Activated CD4-positive, alpha-beta T cell treated with anti-CD3 and anti-CD28 coated beads for 36 hours (primary cell): ENCODE measurements around the gene A3GALT2. TPM values are rescaled to one million over a fixed set of nuclear protein-coding genes. Genes with fewer than 3 reads are reported as not detected.

Experiments used
- ATAC-seq: fragments of 200-7000 bp; cut with Tn5 transposase; one replicate; pipeline ENCODE4 v1.10.0; 2021; ENCODE audit warnings: mild to moderate bottlenecking, moderate library complexity
- CTCF ChIA-PET: fragments of 350-600 bp; sonication (Branson Sonifier 250); formaldehyde crosslinking; loops from one replicate; lab custom pipeline; 2021; ENCODE audit warnings: antibody characterized with exemption; lab: Charles Lee
- POLR2A ChIA-PET: fragments of 350-600 bp; sonication (Branson Sonifier 250); formaldehyde crosslinking; loops from one replicate; lab custom pipeline; 2021; ENCODE audit warnings: antibody characterized with exemption, inconsistent platforms; lab: Charles Lee
- DNase-seq: peaks from one replicate; pipeline ENCODE4 v3.0.0-alpha.2; 2020
- H3K27ac Mint-ChIP-seq: one replicate; pipeline ENCODE4 v1.8.0; 2021; ENCODE audit warnings: mixed read lengths
- H3K27me3 Mint-ChIP-seq: one replicate; pipeline ENCODE4 v1.8.0; 2021; ENCODE audit warnings: mixed read lengths
- H3K36me3 Mint-ChIP-seq: one replicate; pipeline ENCODE4 v1.8.0; 2021; ENCODE audit warnings: low read depth, mixed read lengths
- H3K4me1 Mint-ChIP-seq: one replicate; pipeline ENCODE4 v1.8.0; 2021; ENCODE audit warnings: mixed read lengths
- H3K4me3 Mint-ChIP-seq: one replicate; pipeline ENCODE4 v1.8.0; 2021; ENCODE audit warnings: mild to moderate bottlenecking, moderate library complexity, mixed read lengths
- H3K9me3 Mint-ChIP-seq: one replicate; pipeline ENCODE4 v1.8.0; 2021; ENCODE audit warnings: low read depth, mixed read lengths
- intact Hi-C, 2 experiments: fragments of 100-400 bp; cut with DNase I in 1 of 2; cut with micrococcal nuclease in 1 of 2; formaldehyde crosslinking; loops; one replicate each; pipeline versions ENCODE4 v1.14.2 to v1.15.1; 2022 to 2024; cut with DNase I, micrococcal nuclease
- total RNA-seq, 2 experiments: library from RNA; stranded (reverse); gene quantifications; one replicate each; pipeline ENCODE4 v1.2.3, GENCODE V29; 2021

The A3GALT2 gene
- total RNA-seq, 2 experiments from 2014 or later, result not detected

DNA sequence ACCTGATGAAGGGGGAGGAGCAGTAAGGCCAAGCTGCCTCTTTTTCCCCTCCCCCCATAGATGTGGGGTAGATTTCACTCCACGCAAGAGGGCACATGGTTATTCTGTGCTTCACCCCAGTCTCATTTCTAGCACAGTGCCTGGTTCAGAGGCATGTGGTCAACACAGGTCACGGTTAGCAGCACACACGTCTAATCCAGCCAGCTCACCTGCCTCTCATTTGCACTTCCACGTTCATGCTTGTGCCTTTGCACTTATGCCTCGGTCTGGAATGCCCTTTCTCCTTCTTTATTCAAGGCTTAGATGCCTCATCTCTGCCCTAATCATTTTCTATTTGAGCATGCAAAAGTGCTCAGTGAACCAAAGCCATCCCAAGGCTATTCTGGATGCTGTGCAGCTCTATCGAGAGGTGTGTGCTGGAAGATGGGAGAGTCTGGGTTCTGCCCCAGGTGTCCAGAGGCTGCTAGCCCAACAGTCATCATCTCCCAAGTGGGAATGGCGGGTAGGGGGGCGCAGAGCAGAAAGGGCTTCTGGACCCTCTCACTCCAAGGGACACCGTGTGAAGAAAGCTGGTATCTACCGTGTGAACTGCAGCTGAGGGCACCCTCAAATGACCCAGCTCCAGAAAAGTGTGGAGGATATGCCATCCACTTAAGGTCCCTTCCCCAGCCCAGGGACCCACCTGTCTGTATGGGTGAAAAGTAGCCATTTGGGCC, 2.1 kb upstream of the A3GALT2 start:
- Mint-ChIP-seq H3K4me1 (no peaks in the 10 kb centered on the region), H3K4me3 (no peak overlapping the region), H3K27ac (no peak overlapping the region), H3K9me3 (no peaks in the 10 kb centered on the region), H3K36me3 (peaks cover 16% of the 10 kb centered on the region), H3K27me3 (no peaks in the 10 kb centered on the region)
- intact Hi-C loops, result no loop called here
- ATAC-seq (no peak), DNase-seq (no peak)
- ChIA-PET CTCF (interaction anchor here (0.7 to 0.9 kb wide), 2 partner anchors 27 to 151 kb away, joined by 3 read pairs; no protein-coding TSS in a partner anchor), POLR2A (no interaction called here)

DNA sequence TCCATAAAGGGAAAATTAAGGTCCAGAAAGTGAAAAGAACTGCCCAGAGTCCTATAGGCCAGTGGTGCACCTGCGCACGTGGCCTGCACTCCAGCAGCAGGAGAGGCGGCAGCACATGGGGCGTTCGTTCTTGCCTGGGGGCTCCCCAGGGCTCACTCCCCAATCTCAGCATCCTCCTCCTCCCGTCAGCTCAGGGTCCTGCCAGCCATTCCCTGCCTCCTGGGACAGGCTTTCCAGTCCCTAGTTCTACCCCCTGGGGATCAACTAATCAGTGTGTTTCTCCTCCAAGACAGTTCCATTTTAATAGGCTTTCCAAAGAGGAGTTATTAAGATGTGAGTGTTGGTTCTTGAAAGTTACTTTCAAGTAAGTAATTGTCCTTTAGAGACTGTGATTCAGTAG, 1.2 kb upstream of the A3GALT2 start:
- POLR2A ChIA-PET, result no interaction called here
- no peak overlapping the region for H3K4me3 Mint-ChIP-seq
- DNase-seq (no peak), ATAC-seq (no peak)
- no peaks in the 10 kb centered on the region for H3K9me3 Mint-ChIP-seq
- H3K4me1 Mint-ChIP-seq, result no peaks in the 10 kb centered on the region
- no peak overlapping the region for H3K27ac Mint-ChIP-seq
- intact Hi-C loops, result no loop called here
- CTCF ChIA-PET, result no interaction called here
- H3K27me3 Mint-ChIP-seq, result no peaks in the 10 kb centered on the region
- H3K36me3 Mint-ChIP-seq, result peaks cover 16% of the 10 kb centered on the region

DNA sequence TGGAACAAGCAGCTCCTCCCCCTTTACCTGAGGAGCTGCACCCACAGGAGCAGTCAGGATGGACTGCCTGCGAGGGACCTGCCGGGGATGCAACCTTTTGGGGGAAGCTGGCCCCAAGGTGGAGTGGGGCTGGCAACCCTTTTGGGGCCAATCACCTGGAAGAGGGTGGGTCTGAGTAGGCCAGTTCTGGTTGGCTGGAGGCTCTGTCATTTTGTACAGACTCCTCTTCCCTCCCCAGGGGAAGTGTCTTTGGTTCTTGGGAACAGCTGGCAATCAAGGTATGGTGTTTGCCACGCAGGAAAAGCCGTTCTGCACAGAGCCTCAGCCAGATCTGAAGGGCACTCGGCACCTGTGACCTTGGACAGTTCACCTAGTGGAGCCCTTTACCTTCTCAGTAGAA, 280 bp upstream of the A3GALT2 start:
- Mint-ChIP-seq H3K27ac (no peak overlapping the region), H3K36me3 (peaks cover 16% of the 10 kb centered on the region), H3K4me3 (no peak overlapping the region), H3K4me1 (no peaks in the 10 kb centered on the region), H3K9me3 (no peaks in the 10 kb centered on the region), H3K27me3 (no peaks in the 10 kb centered on the region)
- intact Hi-C loops, result no loop called here
- POLR2A ChIA-PET, result no interaction called here
- DNase-seq (no peak), ATAC-seq (no peak)
- CTCF ChIA-PET, result interaction anchor here (0.6 to 1.2 kb wide), 4 partner anchors 25 to 83 kb away, joined by 3 to 6 read pairs (median 3); no protein-coding TSS in a partner anchor

DNA sequence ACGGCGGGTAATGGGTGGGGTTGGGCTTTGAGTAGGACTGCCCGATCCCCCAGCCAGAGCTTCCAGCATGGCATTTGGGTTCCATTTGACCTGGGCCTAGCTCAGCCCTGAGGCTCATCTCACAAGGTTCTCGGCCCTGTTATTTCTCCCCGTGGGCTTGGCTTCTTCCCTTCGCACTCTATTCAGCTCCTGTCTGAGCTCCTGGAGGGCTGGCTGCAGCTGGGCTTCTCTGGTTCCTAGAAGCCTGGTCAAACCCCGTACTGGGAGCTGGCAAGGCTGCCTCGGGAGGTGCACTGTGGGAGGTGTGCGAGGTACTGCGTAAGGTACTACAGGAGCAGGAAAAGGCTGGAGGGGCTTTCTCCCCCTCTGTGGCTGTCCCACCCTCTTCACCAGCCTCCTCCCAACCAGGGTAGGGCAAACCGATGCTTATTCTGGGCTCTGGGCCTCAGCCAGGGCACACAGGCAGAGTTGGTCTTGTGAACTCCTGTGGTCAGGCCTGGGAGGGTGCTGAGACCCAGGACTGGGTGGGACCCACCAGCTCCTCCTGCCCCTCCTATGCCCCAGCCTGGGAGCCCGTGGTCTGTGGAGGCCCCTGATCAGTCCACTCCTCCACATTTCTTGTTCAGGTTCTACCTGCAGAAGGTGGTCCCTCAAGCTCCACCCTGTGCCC, 814 bp downstream of the A3GALT2 start:
- peaks cover 7% of the 10 kb centered on the region for H3K36me3 Mint-ChIP-seq
- ChIA-PET CTCF (interaction anchor here (0.6 to 1.2 kb wide), 4 partner anchors 24 to 188 kb away, joined by 3 to 6 read pairs (median 3); no protein-coding TSS in a partner anchor), POLR2A (interaction anchor here (0.6 to 0.7 kb wide), 2 partner anchors 24 to 193 kb away, joined by 3 to 4 read pairs; no protein-coding TSS in a partner anchor)
- ATAC-seq, result no peak
- H3K4me1 Mint-ChIP-seq, result peaks cover 3% of the 10 kb centered on the region
- H3K9me3 Mint-ChIP-seq, result no peaks in the 10 kb centered on the region
- no peak overlapping the region for H3K4me3 Mint-ChIP-seq
- no peak overlapping the region for H3K27ac Mint-ChIP-seq
- intact Hi-C loops, result no loop called here
- DNase-seq, result no peak
- H3K27me3 Mint-ChIP-seq, result no peaks in the 10 kb centered on the region

DNA sequence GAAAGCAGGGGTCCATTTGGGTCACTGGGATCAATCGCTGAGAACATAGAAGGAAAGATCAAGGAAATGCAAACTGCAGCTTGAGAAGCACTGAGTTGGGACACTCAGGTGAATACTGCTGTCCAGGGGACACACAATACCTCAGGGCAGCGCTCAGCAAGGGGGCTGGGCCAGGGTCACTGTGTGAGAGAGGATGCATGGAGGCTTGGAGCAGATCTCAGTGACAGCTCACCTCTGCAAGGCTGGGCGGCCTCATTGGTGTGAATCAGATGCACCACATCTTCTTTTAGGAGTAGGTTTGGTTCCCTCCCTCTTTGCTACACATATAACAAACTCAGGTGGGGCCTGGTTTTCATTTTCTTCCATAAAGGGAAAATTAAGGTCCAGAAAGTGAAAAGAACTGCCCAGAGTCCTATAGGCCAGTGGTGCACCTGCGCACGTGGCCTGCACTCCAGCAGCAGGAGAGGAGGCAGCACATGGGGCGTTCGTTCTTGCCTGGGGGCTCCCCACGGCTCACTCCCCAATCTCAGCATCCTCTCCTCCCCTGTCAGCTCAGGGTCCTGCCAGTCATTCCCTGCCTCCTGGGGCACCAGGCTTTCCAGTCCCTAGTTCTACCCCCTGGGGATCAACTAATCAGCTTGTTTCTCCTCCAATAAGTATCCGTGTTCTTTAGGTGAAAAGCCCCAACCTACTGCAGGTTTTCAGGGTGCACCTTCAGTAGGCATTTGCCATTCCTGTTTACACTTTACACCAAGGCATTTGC, 1.5 kb downstream of the A3GALT2 start:
- H3K36me3 Mint-ChIP-seq, result peaks cover 3% of the 10 kb centered on the region
- no peak overlapping the region for H3K27ac Mint-ChIP-seq
- no peak overlapping the region for H3K4me3 Mint-ChIP-seq
- H3K27me3 Mint-ChIP-seq, result peaks cover 2% of the 10 kb centered on the region
- no peak for DNase-seq
- intact Hi-C loops, result no loop called here
- no peak for ATAC-seq
- CTCF ChIA-PET, result interaction anchor here (0.6 kb wide), 1 partner anchor 189 kb away, joined by 3 read pairs; no protein-coding TSS in a partner anchor
- POLR2A ChIA-PET, result interaction anchor here (0.6 to 0.7 kb wide), 2 partner anchors 24 to 193 kb away, joined by 3 to 4 read pairs; no protein-coding TSS in a partner anchor
- no peaks in the 10 kb centered on the region for H3K9me3 Mint-ChIP-seq
- H3K4me1 Mint-ChIP-seq, result peaks cover 3% of the 10 kb centered on the region

DNA sequence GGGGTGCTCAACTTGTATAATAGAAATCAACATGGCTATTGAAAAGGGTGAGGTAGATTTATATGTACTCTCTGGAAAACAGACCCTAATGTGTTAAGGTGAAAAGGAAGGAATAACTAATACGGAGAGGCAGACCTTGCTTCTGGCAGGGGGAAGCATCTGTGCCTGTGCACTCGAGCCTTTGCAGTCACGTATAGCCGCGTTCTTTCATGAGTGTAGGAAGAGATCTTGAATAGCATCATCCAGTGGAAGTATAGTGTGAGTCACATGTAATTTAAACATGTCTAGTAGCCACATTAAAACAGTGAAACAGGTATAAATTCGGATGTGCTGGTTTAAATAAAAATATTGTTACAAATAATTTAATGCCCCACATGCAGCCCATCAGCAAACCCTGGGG, 3.0 kb downstream of the A3GALT2 start:
- ATAC-seq (no peak), DNase-seq (no peak)
- H3K27ac Mint-ChIP-seq, result no peak overlapping the region
- no peaks in the 10 kb centered on the region for H3K36me3 Mint-ChIP-seq
- peaks cover 3% of the 10 kb centered on the region for H3K4me1 Mint-ChIP-seq
- ChIA-PET CTCF (no interaction called here), POLR2A (no interaction called here)
- intact Hi-C loops, result no loop called here
- H3K9me3 Mint-ChIP-seq, result no peaks in the 10 kb centered on the region
- H3K4me3 Mint-ChIP-seq, result no peak overlapping the region
- H3K27me3 Mint-ChIP-seq, result peaks cover 2% of the 10 kb centered on the region

DNA sequence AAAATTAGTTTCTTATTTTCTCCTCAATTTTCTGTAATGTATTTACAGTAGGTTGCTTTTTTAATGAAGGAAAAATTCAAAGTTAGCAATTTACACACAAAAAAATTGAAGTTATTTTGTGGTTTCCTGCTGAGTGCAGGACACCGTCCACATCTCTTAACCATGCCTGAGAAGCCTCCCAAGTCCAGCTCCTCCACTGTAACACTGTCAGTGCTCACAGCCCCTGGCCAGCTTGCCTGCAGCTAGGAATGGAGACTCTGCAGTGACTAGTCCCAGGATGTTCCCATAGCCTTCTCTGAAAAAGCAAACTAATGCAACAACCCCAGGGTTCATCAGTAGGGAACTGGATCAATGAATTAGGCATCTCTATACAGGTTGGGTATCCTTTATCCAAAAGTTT, 3.5 kb downstream of the A3GALT2 start:
- H3K4me3 Mint-ChIP-seq, result no peak overlapping the region
- H3K27ac Mint-ChIP-seq, result no peak overlapping the region
- peaks cover 3% of the 10 kb centered on the region for H3K4me1 Mint-ChIP-seq
- CTCF ChIA-PET, result no interaction called here
- intact Hi-C loops, result no loop called here
- ATAC-seq (no peak), DNase-seq (no peak)
- POLR2A ChIA-PET, result no interaction called here
- peaks cover 2% of the 10 kb centered on the region for H3K27me3 Mint-ChIP-seq
- H3K36me3 Mint-ChIP-seq, result no peaks in the 10 kb centered on the region
- H3K9me3 Mint-ChIP-seq, result no peaks in the 10 kb centered on the region

DNA sequence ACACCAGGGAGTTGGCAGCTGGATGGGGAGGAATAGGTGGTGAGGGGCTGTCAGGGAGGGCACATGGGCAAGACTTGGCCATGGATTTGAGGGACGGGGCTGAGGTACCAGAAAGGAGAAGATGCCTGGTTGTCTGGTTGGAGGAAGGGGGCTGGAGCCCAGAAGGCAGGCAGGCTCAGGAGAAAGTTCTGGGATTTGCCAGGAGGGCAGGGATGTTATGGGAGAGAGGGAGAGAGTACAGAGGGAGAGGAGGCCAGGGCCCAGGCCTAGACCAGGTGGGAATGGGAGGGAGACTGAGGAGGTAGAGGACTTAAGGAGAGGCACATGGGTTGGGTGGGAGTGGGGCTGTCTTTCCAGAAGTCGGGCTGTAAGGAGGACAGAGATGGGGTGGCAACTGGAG, 4.3 kb downstream of the A3GALT2 start:
- Mint-ChIP-seq H3K27me3 (peaks cover 2% of the 10 kb centered on the region), H3K9me3 (no peaks in the 10 kb centered on the region), H3K36me3 (no peaks in the 10 kb centered on the region), H3K4me3 (no peak overlapping the region), H3K27ac (no peak overlapping the region), H3K4me1 (peaks cover 3% of the 10 kb centered on the region)
- ATAC-seq (no peak), DNase-seq (no peak)
- CTCF ChIA-PET, result no interaction called here
- POLR2A ChIA-PET, result no interaction called here
- intact Hi-C loops, result no loop called here

DNA sequence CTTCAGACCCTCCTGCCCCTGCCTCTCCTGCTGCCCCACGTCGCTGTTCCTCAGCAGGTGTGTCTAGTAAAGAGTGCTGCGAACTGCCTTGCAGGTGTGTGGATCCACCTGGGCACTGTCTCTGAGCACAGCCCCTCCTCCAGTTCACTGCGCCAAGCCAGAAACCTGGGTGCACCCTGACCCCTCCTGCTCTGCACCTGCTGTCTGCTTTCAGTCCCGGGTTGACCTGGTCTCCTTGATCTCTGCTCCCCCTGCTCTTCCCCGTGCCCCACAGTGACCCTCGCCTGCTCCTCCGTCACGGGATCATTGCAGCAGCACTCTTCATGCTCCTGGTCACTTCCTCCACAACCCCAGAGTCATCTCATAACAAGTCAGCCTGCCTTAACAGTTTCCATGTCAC, 6.5 kb downstream of the A3GALT2 start:
- ChIA-PET CTCF (interaction anchor here (3.5 kb wide), 1 partner anchor 18 kb away, joined by 16 read pairs; no protein-coding TSS in a partner anchor), POLR2A (no interaction called here)
- ATAC-seq, result no peak
- Mint-ChIP-seq H3K4me3 (no peak overlapping the region), H3K27me3 (peaks cover 2% of the 10 kb centered on the region), H3K27ac (no peak overlapping the region), H3K36me3 (no peaks in the 10 kb centered on the region), H3K4me1 (peaks cover 3% of the 10 kb centered on the region), H3K9me3 (no peaks in the 10 kb centered on the region)
- DNase-seq, result no peak
- intact Hi-C loops, result no loop called here

DNA sequence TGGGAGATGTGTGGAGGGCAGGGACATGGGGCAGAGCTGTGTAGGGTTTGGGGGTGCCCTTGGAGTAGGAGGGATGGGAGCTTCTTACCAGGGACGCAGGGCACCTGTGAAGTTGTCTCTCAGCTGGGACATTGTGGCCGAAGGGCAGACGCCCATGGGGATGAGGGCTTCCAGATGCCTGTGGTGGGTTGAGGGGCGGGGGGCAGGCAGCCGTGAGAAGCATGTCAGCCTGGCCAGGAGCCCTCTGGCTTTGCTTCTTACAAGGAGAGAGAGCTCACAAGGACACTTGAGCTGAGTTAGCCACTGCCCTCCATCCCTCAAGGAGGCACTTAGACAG, 8.5 kb downstream of the A3GALT2 start:
- H3K36me3 Mint-ChIP-seq, result no peaks in the 10 kb centered on the region
- no peaks in the 10 kb centered on the region for H3K9me3 Mint-ChIP-seq
- H3K4me1 Mint-ChIP-seq, result peaks cover 3% of the 10 kb centered on the region
- no peak overlapping the region for H3K27ac Mint-ChIP-seq
- CTCF ChIA-PET, result interaction anchor here (1.5 to 3.5 kb wide), 2 partner anchors 15 to 16 kb away, joined by 3 to 16 read pairs; no protein-coding TSS in a partner anchor
- intact Hi-C loops, result no loop called here
- H3K27me3 Mint-ChIP-seq, result peaks cover 2% of the 10 kb centered on the region
- POLR2A ChIA-PET, result no interaction called here
- no peak for DNase-seq
- H3K4me3 Mint-ChIP-seq, result no peak overlapping the region
- no peak for ATAC-seq

DNA sequence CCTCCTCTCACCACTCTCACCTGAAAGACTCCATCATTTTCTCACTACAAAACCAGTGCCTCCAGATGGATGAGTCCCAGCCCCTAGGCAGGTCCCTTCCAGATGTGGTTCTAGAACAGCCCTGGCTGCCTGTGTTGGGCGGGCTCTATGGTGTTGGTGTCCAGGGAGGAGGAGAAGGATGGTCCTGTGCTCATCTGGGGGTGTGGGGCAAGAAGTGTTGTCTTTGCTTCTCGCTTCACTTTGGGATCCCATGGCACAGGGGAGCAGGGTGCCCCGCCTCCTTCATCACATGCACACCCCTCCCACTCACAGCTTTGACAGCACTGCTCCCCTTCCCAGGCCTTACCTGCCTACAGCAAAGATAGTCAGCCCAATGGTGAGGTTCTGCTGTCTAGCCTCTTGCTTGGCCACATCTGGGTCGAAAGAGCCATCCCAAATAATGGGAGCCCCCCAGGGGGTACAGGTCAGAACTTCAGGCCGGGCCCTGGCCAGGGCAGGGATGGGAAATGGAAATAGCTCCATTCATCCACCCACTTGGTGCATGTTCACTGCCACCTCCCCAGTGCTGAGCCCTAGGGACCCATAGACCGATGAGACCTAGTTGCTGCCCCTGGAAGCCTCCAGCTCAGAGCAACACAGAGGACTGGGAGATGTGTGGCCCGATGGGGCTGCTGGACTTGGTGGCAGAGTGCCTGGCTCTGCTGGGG, 9.0 kb downstream of the A3GALT2 start:
- ChIA-PET CTCF (interaction anchor here (0.7 to 3.5 kb wide), 3 partner anchors 14 to 176 kb away, joined by 3 to 16 read pairs (median 3); no protein-coding TSS in a partner anchor), POLR2A (no interaction called here)
- no peak for DNase-seq
- peaks cover 3% of the 10 kb centered on the region for H3K4me1 Mint-ChIP-seq
- no peak overlapping the region for H3K4me3 Mint-ChIP-seq
- no peaks in the 10 kb centered on the region for H3K9me3 Mint-ChIP-seq
- no peak overlapping the region for H3K27ac Mint-ChIP-seq
- no peak for ATAC-seq
- H3K27me3 Mint-ChIP-seq, result peaks cover 3% of the 10 kb centered on the region
- intact Hi-C loops, result no loop called here
- no peaks in the 10 kb centered on the region for H3K36me3 Mint-ChIP-seq
